ENCODE data around the gene MYL12B. TPM values are rescaled to one million over a fixed set of nuclear protein-coding genes. Genes with fewer than 3 reads are reported as not detected.

MYL12B gene
- total and polyA plus RNA-seq, 2 of the 8 experiments (the other 6 are each of a cell fraction or from before 2014, with no cell fraction given): 174 to 188 TPM

DNA sequence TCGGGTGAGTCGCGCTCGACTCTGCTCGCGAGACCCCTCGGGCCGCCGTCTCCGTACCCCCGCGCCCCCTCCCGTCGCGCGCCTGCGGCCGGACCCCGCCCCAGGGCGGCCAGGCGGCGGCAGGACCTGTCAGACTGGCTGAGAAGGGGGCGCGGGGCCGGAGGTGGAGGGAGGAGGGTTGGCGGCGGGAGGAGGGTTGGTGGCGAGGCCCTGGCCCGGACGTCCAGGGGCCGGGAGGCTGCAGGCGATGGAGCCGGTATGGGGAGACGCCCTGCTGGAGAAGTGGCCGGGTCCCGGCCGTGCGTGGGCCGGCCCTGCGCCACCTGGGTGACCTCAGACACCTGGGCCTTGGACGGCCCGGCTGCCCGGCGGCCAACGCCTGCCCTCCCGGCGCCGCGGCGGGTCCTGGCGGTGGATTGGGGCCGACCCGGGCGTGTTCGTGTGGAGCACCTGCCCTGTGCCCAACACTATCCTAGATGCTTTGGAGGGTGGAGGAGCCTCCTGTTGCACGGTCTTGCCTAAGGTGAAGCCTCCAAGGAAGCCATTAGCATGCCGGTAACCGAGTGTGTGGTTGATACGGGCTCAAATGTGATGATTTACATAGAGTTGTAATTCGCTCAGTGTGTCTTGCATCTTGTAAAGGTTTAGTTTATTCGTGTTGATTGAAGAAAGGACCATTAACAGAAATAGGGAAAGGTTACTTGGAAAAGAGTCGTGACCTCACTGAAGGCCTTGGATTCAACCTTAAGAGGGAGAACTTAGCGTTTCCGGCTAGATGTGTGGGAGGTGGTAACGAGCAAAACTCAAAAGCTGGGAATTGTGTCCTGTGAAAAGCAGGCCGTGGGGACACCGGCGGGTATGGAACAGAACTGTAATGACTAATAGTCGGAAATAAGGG is 550 bp downstream of the MYL12B start (continued):
- TF ChIP-seq, protein P1, sequence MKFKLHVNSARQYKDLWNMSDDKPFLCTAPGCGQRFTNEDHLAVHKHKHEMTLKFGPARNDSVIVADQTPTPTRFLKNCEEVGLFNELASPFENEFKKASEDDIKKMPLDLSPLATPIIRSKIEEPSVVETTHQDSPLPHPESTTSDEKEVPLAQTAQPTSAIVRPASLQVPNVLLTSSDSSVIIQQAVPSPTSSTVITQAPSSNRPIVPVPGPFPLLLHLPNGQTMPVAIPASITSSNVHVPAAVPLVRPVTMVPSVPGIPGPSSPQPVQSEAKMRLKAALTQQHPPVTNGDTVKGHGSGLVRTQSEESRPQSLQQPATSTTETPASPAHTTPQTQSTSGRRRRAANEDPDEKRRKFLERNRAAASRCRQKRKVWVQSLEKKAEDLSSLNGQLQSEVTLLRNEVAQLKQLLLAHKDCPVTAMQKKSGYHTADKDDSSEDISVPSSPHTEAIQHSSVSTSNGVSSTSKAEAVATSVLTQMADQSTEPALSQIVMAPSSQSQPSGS (IDR thresholded peaks at IDR 0.05; ENCODE audit: low read length): no peak
- no peak for TF ChIP-seq KDM4A (IDR thresholded peaks at IDR 0.05; ENCODE audit: low read depth, low read length, severe bottlenecking)
- no peak for TF ChIP-seq BACH1 (IDR thresholded peaks at IDR 0.05; ENCODE audit: low read length)
- no peak for TF ChIP-seq TAF1 (IDR thresholded peaks at IDR 0.05; ENCODE audit: low read depth, low read length)
- TF ChIP-seq, protein P2, sequence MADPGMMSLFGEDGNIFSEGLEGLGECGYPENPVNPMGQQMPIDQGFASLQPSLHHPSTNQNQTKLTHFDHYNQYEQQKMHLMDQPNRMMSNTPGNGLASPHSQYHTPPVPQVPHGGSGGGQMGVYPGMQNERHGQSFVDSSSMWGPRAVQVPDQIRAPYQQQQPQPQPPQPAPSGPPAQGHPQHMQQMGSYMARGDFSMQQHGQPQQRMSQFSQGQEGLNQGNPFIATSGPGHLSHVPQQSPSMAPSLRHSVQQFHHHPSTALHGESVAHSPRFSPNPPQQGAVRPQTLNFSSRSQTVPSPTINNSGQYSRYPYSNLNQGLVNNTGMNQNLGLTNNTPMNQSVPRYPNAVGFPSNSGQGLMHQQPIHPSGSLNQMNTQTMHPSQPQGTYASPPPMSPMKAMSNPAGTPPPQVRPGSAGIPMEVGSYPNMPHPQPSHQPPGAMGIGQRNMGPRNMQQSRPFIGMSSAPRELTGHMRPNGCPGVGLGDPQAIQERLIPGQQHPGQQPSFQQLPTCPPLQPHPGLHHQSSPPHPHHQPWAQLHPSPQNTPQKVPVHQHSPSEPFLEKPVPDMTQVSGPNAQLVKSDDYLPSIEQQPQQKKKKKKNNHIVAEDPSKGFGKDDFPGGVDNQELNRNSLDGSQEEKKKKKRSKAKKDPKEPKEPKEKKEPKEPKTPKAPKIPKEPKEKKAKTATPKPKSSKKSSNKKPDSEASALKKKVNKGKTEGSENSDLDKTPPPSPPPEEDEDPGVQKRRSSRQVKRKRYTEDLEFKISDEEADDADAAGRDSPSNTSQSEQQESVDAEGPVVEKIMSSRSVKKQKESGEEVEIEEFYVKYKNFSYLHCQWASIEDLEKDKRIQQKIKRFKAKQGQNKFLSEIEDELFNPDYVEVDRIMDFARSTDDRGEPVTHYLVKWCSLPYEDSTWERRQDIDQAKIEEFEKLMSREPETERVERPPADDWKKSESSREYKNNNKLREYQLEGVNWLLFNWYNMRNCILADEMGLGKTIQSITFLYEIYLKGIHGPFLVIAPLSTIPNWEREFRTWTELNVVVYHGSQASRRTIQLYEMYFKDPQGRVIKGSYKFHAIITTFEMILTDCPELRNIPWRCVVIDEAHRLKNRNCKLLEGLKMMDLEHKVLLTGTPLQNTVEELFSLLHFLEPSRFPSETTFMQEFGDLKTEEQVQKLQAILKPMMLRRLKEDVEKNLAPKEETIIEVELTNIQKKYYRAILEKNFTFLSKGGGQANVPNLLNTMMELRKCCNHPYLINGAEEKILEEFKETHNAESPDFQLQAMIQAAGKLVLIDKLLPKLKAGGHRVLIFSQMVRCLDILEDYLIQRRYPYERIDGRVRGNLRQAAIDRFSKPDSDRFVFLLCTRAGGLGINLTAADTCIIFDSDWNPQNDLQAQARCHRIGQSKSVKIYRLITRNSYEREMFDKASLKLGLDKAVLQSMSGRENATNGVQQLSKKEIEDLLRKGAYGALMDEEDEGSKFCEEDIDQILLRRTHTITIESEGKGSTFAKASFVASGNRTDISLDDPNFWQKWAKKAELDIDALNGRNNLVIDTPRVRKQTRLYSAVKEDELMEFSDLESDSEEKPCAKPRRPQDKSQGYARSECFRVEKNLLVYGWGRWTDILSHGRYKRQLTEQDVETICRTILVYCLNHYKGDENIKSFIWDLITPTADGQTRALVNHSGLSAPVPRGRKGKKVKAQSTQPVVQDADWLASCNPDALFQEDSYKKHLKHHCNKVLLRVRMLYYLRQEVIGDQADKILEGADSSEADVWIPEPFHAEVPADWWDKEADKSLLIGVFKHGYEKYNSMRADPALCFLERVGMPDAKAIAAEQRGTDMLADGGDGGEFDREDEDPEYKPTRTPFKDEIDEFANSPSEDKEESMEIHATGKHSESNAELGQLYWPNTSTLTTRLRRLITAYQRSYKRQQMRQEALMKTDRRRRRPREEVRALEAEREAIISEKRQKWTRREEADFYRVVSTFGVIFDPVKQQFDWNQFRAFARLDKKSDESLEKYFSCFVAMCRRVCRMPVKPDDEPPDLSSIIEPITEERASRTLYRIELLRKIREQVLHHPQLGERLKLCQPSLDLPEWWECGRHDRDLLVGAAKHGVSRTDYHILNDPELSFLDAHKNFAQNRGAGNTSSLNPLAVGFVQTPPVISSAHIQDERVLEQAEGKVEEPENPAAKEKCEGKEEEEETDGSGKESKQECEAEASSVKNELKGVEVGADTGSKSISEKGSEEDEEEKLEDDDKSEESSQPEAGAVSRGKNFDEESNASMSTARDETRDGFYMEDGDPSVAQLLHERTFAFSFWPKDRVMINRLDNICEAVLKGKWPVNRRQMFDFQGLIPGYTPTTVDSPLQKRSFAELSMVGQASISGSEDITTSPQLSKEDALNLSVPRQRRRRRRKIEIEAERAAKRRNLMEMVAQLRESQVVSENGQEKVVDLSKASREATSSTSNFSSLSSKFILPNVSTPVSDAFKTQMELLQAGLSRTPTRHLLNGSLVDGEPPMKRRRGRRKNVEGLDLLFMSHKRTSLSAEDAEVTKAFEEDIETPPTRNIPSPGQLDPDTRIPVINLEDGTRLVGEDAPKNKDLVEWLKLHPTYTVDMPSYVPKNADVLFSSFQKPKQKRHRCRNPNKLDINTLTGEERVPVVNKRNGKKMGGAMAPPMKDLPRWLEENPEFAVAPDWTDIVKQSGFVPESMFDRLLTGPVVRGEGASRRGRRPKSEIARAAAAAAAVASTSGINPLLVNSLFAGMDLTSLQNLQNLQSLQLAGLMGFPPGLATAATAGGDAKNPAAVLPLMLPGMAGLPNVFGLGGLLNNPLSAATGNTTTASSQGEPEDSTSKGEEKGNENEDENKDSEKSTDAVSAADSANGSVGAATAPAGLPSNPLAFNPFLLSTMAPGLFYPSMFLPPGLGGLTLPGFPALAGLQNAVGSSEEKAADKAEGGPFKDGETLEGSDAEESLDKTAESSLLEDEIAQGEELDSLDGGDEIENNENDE (IDR thresholded peaks at IDR 0.05; ENCODE audit: insufficient replicate concordance, low read length): no peak
- no peak for TF ChIP-seq ZNF274 (IDR thresholded peaks at IDR 0.05; ENCODE audit: borderline replicate concordance, extremely low read depth, low read length)
- no peak for TF ChIP-seq SRF (IDR thresholded peaks at IDR 0.05; ENCODE audit: low read depth, low read length)
- peak; percentile 53; the same call in 1 of the 2 replicates for TF ChIP-seq CHD2 (IDR thresholded peaks at IDR 0.05; ENCODE audit: low read length)

All from H1 (cell line).